H1 (cell line): ENCODE results near the gene CRB2. TPM values are rescaled to one million over a fixed set of nuclear protein-coding genes. Genes with fewer than 3 reads are reported as not detected.

Source experiments
- CTCF ChIA-PET: fragments of 300-600 bp; sonication (Branson Sonifier 250); formaldehyde crosslinking; loops from one replicate; lab custom pipeline; 2021; ENCODE audit not compliant: partially characterized antibody; lab: Charles Lee
- POLR2A ChIA-PET: fragments of 300-600 bp; sonication (Branson Sonifier 250); formaldehyde crosslinking; loops from one replicate; lab custom pipeline; 2021; ENCODE audit warnings: inconsistent platforms; ENCODE audit not compliant: partially characterized antibody; lab: Charles Lee
- DNase-seq, 2 experiments: peaks; one replicate each; pipeline versions ENCODE4 v3.0.0 to v3.0.0-alpha.2; 2010 to 2022; ENCODE audit warnings: low spot score in 2 of 2, low read depth in 1 of 2, mixed read lengths in 1 of 2
- FAIRE-seq: peaks from 2 replicates; lab custom pipeline; 2011; peaks lifted over from hg19 to GRCh38; lab: Jason Lieb, UNC
- H2AFZ ChIP-seq: 2 replicates; pipeline ENCODE4 v1.8.1; 2012; ENCODE audit warnings: low read length, inconsistent platforms
- H2AK5ac ChIP-seq: 2 replicates; pipeline ENCODE4 v1.6.1; 2013; ENCODE audit warnings: low read depth, low read length
- H2BK120ac ChIP-seq: replicated peaks from 2 replicates; pipeline ENCODE3; 2013; ENCODE audit warnings: low read depth, low read length, inconsistent platforms
- H2BK12ac ChIP-seq: 2 replicates; pipeline ENCODE4 v1.6.1; 2013; ENCODE audit warnings: low read depth, low read length
- H2BK15ac ChIP-seq: 2 replicates; pipeline ENCODE4 v1.6.1; 2013; ENCODE audit warnings: low read length
- H2BK20ac ChIP-seq: 2 replicates; pipeline ENCODE4 v1.6.1; 2013; ENCODE audit warnings: low read length
- H2BK5ac ChIP-seq: 2 replicates; pipeline ENCODE4 v1.6.1; 2013; ENCODE audit warnings: low read depth, low read length
- H3K14ac ChIP-seq: 2 replicates; pipeline ENCODE4 v1.6.1; 2013; ENCODE audit warnings: inconsistent platforms; ENCODE audit not compliant: insufficient read length
- H3K18ac ChIP-seq: 2 replicates; pipeline ENCODE4 v1.6.1; 2013; ENCODE audit warnings: low read length; ENCODE audit errors: extremely low read depth
- H3K23ac ChIP-seq: 2 replicates; pipeline ENCODE4 v1.6.1; 2013; ENCODE audit warnings: inconsistent platforms; ENCODE audit not compliant: insufficient read length
- H3K23me2 ChIP-seq: 2 replicates; pipeline ENCODE4 v1.6.1; 2013; ENCODE audit warnings: low read depth, low read length
- H3K27ac ChIP-seq: 2 replicates; pipeline ENCODE4 v1.6.1; 2011; ENCODE audit warnings: low read depth, low read length, inconsistent platforms
- H3K27me3 ChIP-seq, 4 experiments: replicated peaks in 1 of 4; 1 replicate in 1 of 4; 2 replicates in 3 of 4; pipeline versions ENCODE4 v1.6.1 to v1.8.1; 2011 to 2013; ENCODE audit warnings: low read length in 3 of 4, mild to moderate bottlenecking in 3 of 4, inconsistent platforms in 2 of 4, mixed read lengths in 2 of 4, moderate library complexity in 1 of 4; ENCODE audit not compliant: control insufficient read depth in 3 of 4, insufficient read depth in 3 of 4; ENCODE audit errors: extremely low read depth in 1 of 4
- H3K36me3 ChIP-seq, 4 experiments: 2 replicates each; pipeline versions ENCODE4 v1.6.1 to v1.8.1; 2011 to 2013; ENCODE audit warnings: mild to moderate bottlenecking in 4 of 4, low read length in 3 of 4, moderate library complexity in 2 of 4, control low read depth in 1 of 4, inconsistent platforms in 1 of 4; ENCODE audit not compliant: insufficient read depth in 4 of 4, control insufficient read depth in 2 of 4
- H3K4ac ChIP-seq: replicated peaks from 2 replicates; pipeline ENCODE3; 2013; ENCODE audit warnings: low read length, low read depth, mixed read lengths, inconsistent platforms; ENCODE audit not compliant: insufficient read length
- H3K4me1 ChIP-seq, 4 experiments: replicated peaks in 1 of 4; 1 replicate in 1 of 4; 2 replicates in 3 of 4; pipeline versions ENCODE4 v1.6.1 to v1.8.1; 2011 to 2013; ENCODE audit warnings: low read length in 3 of 4, inconsistent platforms in 2 of 4, mixed read lengths in 1 of 4; ENCODE audit not compliant: insufficient read depth in 4 of 4, control insufficient read depth in 3 of 4
- H3K4me2 ChIP-seq, 2 experiments: 2 replicates each; pipeline versions ENCODE4 v1.6.1 to v1.8.1; 2011 to 2013; ENCODE audit warnings: low read depth in 2 of 2, low read length in 2 of 2, control low read depth in 1 of 2, inconsistent platforms in 1 of 2, mild to moderate bottlenecking in 1 of 2; ENCODE audit not compliant: insufficient read depth in 1 of 2
- H3K4me3 ChIP-seq, 4 experiments: fragments of 200-600, 300-600 bp in 1 of 4; sonication (generic), shearing (Covaris generic), sonication (Bioruptor Twin) in 1 of 4; 2 replicates each; pipeline versions ENCODE4 v1.5.1 to v1.8.1; 2011 to 2016; ENCODE audit warnings: low read length in 4 of 4, low read depth in 3 of 4, control low read depth in 2 of 4, inconsistent platforms in 2 of 4, mild to moderate bottlenecking in 2 of 4, mixed read lengths in 1 of 4, moderate library complexity in 1 of 4; ENCODE audit not compliant: insufficient read depth in 2 of 4; ENCODE audit errors: extremely low read depth in 1 of 4
- H3K56ac ChIP-seq: replicated peaks from 2 replicates; pipeline ENCODE3; 2013; ENCODE audit warnings: low read depth, mild to moderate bottlenecking, mixed read lengths, low read length, inconsistent platforms; ENCODE audit not compliant: insufficient read length
- H3K79me1 ChIP-seq: 2 replicates; pipeline ENCODE4 v1.6.1; 2013; ENCODE audit warnings: low read depth, low read length, control low read depth
- H3K79me2 ChIP-seq, 2 experiments: 2 replicates each; pipeline versions ENCODE4 v1.6.1 to v1.8.1; 2012 to 2013; ENCODE audit warnings: low read length in 2 of 2, mild to moderate bottlenecking in 2 of 2, inconsistent platforms in 1 of 2; ENCODE audit not compliant: insufficient read depth in 2 of 2, control insufficient read depth in 1 of 2
- H3K9ac ChIP-seq, 4 experiments: replicated peaks in 1 of 4; 1 replicate in 1 of 4; 2 replicates in 3 of 4; pipeline versions ENCODE4 v1.6.1 to v1.8.1; 2011 to 2013; ENCODE audit warnings: low read depth in 3 of 4, low read length in 3 of 4, control low read depth in 2 of 4, mild to moderate bottlenecking in 2 of 4, moderate library complexity in 2 of 4, inconsistent platforms in 1 of 4; ENCODE audit errors: extremely low read depth in 1 of 4
- H3K9me3 ChIP-seq, 2 experiments: 2 replicates each; pipeline versions ENCODE4 v1.6.1 to v1.8.1; 2012 to 2013; ENCODE audit warnings: mild to moderate bottlenecking in 2 of 2, moderate library complexity in 2 of 2, control low read depth in 1 of 2, inconsistent platforms in 1 of 2, low read depth in 1 of 2, low read length in 1 of 2, mixed read lengths in 1 of 2; ENCODE audit not compliant: insufficient read depth in 2 of 2
- H4K20me1 ChIP-seq, 2 experiments: replicated peaks in 1 of 2; 2 replicates each; pipeline versions ENCODE3 to v1.8.1; 2011 to 2013; ENCODE audit warnings: inconsistent platforms in 2 of 2, low read length in 2 of 2, mild to moderate bottlenecking in 1 of 2; ENCODE audit not compliant: insufficient read depth in 2 of 2, control insufficient read depth in 1 of 2
- H4K5ac ChIP-seq: 2 replicates; pipeline ENCODE4 v1.6.1; 2013; ENCODE audit warnings: low read length, low read depth, mixed read lengths, inconsistent platforms; ENCODE audit not compliant: insufficient read length
- H4K8ac ChIP-seq: 2 replicates; pipeline ENCODE4 v1.8.0; 2013; ENCODE audit warnings: mild to moderate bottlenecking, moderate library complexity, low read length, inconsistent platforms; ENCODE audit not compliant: insufficient read depth; ENCODE audit errors: extremely low read depth
- H4K91ac ChIP-seq: replicated peaks from 2 replicates; pipeline ENCODE3; 2013; ENCODE audit warnings: low read length, mixed read lengths, inconsistent platforms; ENCODE audit not compliant: insufficient read length
- GTF2F1 ChIP-seq: IDR thresholded peaks from 2 replicates; pipeline ENCODE4 v1.6.1; 2012; ENCODE audit warnings: low read depth, low read length, improper control_type of control experiment, borderline replicate concordance
- MAX ChIP-seq: IDR thresholded peaks from 2 replicates; pipeline ENCODE4 v1.6.1; 2012; ENCODE audit warnings: inconsistent platforms
- POLR2AphosphoS5 ChIP-seq: IDR thresholded peaks from 2 replicates; pipeline ENCODE4 v1.6.1; 2011; ENCODE audit warnings: low read depth, low read length
- RAD21 ChIP-seq, 2 experiments: IDR thresholded peaks in 1 of 2; conservative IDR thresholded peaks in 1 of 2; 2 replicates each; pipeline ENCODE4 v1.6.1; 2011; ENCODE audit warnings: low read depth in 2 of 2, low read length in 2 of 2, improper control_type of control experiment in 1 of 2, inconsistent platforms in 1 of 2, mild to moderate bottlenecking in 1 of 2, moderate library complexity in 1 of 2
- RFX5 ChIP-seq: IDR thresholded peaks from 2 replicates; pipeline ENCODE4 v1.6.1; 2011; ENCODE audit warnings: low read depth, low read length, improper control_type of control experiment, borderline replicate concordance
- TBP ChIP-seq: IDR thresholded peaks from 2 replicates; pipeline ENCODE4 v1.6.1; 2011; ENCODE audit warnings: low read depth, low read length, improper control_type of control experiment
- WGBS, 2 experiments: shearing (Covaris generic) in 1 of 2; methylation state at CpG; one replicate each; pipeline versions ENCODE4 v1.1.6 to v1.1.7; 2013 to 2015; ENCODE audit warnings: low lambda C conversion rate in 2 of 2, mixed read lengths in 2 of 2, inconsistent platforms in 1 of 2, low coverage in 1 of 2, missing lambda C conversion rate in 1 of 2; ENCODE audit not compliant: insufficient replicate concordance in 2 of 2, insufficient coverage in 1 of 2, insufficient read length in 1 of 2; ENCODE audit errors: extremely low coverage in 1 of 2, missing lambda C conversion rate in 1 of 2; 5-methylcytosine and 5-hydroxymethylcytosine counted together
- polyA plus RNA-seq, 7 experiments: library from polyadenylated mRNA; depleted of rRNA in 3 of 7; stranded (reverse) in 5 of 7; unstranded in 2 of 7; fragments of >200 nt in 5 of 7; fragments of 200-250 nt in 2 of 7; gene quantifications; 1 replicate in 5 of 7; 2 replicates in 1 of 7; 4 replicates in 1 of 7; pipeline versions ENCODE4 v1.2.1 to v1.2.3, GENCODE V29; 2011 to 2013; ENCODE audit warnings: missing spikeins in 2 of 7, mixed read lengths in 2 of 7
- total RNA-seq: library from RNA; stranded (reverse); fragmentation: NEBNext Ultra II Directional; extraction: Animal tissue kit (Norgen Biotek cat#: 25700); gene quantifications from 2 replicates; pipeline ENCODE4 v1.2.1, GENCODE V29; 2021
- TF ChIP-seq, protein P1 (sequence below): IDR thresholded peaks from 2 replicates; pipeline ENCODE4 v1.6.1; 2011; ENCODE audit warnings: low read depth, mild to moderate bottlenecking, low read length; ENCODE audit not compliant: insufficient read depth

Gene CRB2
- total and polyA plus RNA-seq, 2 of the 8 experiments (the other 6 are each of a cell fraction or from before 2014, with no cell fraction given): 4.0 to 8.4 TPM

DNA sequence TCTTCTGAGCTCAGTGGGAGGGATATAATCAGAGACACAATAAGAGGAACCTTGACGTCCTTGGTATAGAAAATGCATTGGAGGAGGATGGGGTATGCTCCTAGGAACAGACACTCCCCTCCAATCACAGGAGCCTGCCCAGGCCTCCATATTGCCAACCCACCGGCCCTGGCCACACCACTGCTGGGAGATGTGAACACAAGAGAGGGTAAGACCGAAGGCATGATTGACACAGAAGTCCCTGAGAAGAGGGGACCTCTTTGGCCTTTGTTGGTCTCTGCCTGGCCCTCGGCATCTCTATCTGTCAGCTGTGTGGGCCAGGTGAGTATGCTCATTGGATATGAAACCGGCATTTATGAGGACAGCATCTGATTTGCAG lies 62.0 kb downstream of the CRB2 start:
- Histone ChIP-seq H3K23ac (no peak overlapping the region), H2BK5ac (0 out of 2 replicates have a peak overlapping the region, but pooled peaks have one; percentile 27), H4K8ac (peak overlapping the region; percentile 19; the same call in 1 of the 2 replicates), H3K56ac (no peak overlapping the region), H3K4ac (no peak overlapping the region), H2BK15ac (no peak overlapping the region), H3K79me1 (no peaks in the 10 kb centered on the region), H3K14ac (no peak overlapping the region), H3K36me3 (no peaks in the 10 kb centered on the region), H3K27ac (no peak overlapping the region), H2AK5ac (no peak overlapping the region), H3K18ac (no peak overlapping the region), H4K20me1 (no peaks in the 10 kb centered on the region), H3K9ac (no peak overlapping the region), H3K79me2 (no peaks in the 10 kb centered on the region), H3K9me3 (no peaks in the 10 kb centered on the region), H2BK12ac (no peak overlapping the region), H2BK120ac (no peak overlapping the region)
- DNase-seq: no peak
- CTCF ChIA-PET: interaction anchor here (0.7 to 1.8 kb wide), 6 partner anchors 13 to 261 kb away, joined by 3 to 6 read pairs (median 4); no protein-coding TSS in a partner anchor
- POLR2A ChIA-PET: no interaction called here
- WGBS, 2 experiments: 88% methylated on average over 5 of the region's 5 CpGs; no CpG with 5 or more reads in 1 of the 2 experiments
- TF ChIP-seq, protein P1, sequence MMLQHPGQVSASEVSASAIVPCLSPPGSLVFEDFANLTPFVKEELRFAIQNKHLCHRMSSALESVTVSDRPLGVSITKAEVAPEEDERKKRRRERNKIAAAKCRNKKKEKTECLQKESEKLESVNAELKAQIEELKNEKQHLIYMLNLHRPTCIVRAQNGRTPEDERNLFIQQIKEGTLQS: no peak
- TF ChIP-seq TBP: no peak
- no peak for TF ChIP-seq POLR2AphosphoS5
- TF ChIP-seq GTF2F1: no peak
- no peak for TF ChIP-seq RAD21 (IDR thresholded peaks at IDR 0.05 in 1 of 2, conservative IDR thresholded peaks at IDR 0.05 in 1 of 2; ENCODE audit: low read depth in 2 of 2, low read length in 2 of 2)
- TF ChIP-seq MAX: 0 out of 2 replicates have a peak, but pooled peaks have one; percentile 0
- TF ChIP-seq RFX5: no peak
- TF ChIP-seq, all 59 proteins: peak for 1
- H2AFZ ChIP-seq: no peak overlapping the region
- H3K4me1 ChIP-seq: peaks cover 5 to 16% (median 11%) of the 10 kb centered on the region in 4 experiments
- H3K23me2 ChIP-seq: no peaks in the 10 kb centered on the region
- H4K91ac ChIP-seq: no peak overlapping the region
- H3K4me3 ChIP-seq: no peak overlapping the region
- H2BK20ac ChIP-seq: no peak overlapping the region
- H3K4me2 ChIP-seq: no peak overlapping the region
- H4K5ac ChIP-seq: no peak overlapping the region
- no peak for FAIRE-seq
- no peaks in the 10 kb centered on the region for H3K27me3 ChIP-seq
